ENCODE measurements around the gene IL17F. TPM values are rescaled to one million over a fixed set of nuclear protein-coding genes. Genes with fewer than 3 reads are reported as not detected.

The IL17F gene
- total and polyA plus RNA-seq, 2 experiments from 2014 or later, result not detected

- ATAC-seq (no peak), DNase-seq (ENCODE audit: low spot score) (no peak)
- no peak overlapping the region for H3K27ac ChIP-seq (ENCODE audit: low read depth)
- peaks cover 5% of the 10 kb centered on the region; the same call in 2 of the 3 replicates for H3K36me3 Mint-ChIP-seq (ENCODE audit: low read depth)
- H4K20me1 ChIP-seq (replicated peaks; ENCODE audit: insufficient read depth), result no peaks in the 10 kb centered on the region
- no peaks in the 10 kb centered on the region for H3K4me1 Mint-ChIP-seq
- no peak overlapping the region for H3K4me2 ChIP-seq
- no peaks in the 10 kb centered on the region for H3K27me3 ChIP-seq (ENCODE audit: insufficient read depth)
- H2AFZ ChIP-seq, result no peak overlapping the region
- TF ChIP-seq JUNB (IDR thresholded peaks at IDR 0.05; ENCODE audit: unreplicated experiment) (no peak), CREB1 (CRISPR knock-in tag; IDR thresholded peaks at IDR 0.05; ENCODE audit: low read depth) (no peak), ZNF462 (CRISPR knock-in tag; IDR thresholded peaks at IDR 0.05) (no peak), STAT1 (IDR thresholded peaks at IDR 0.05; ENCODE audit: unreplicated experiment) (no peak), CTCF (conservative IDR thresholded peaks at IDR 0.05; ENCODE audit: low read depth in 2 of 2) (no peak), NANOG (IDR thresholded peaks at IDR 0.05; ENCODE audit: borderline replicate concordance) (no peak), EZH2phosphoT487 (IDR thresholded peaks at IDR 0.05; ENCODE audit: unreplicated experiment) (no peak), ZNF331 (CRISPR knock-in tag; IDR thresholded peaks at IDR 0.05; ENCODE audit: low read depth) (no peak), ETS1 (IDR thresholded peaks at IDR 0.05) (no peak), EZH2 (IDR thresholded peaks at IDR 0.05; ENCODE audit: low read depth, unreplicated experiment) (no peak), ZNF114 (CRISPR knock-in tag; IDR thresholded peaks at IDR 0.05) (no peak), REST (IDR thresholded peaks at IDR 0.05; ENCODE audit: unreplicated experiment) (no peak), POLR2AphosphoS5 (IDR thresholded peaks at IDR 0.05; ENCODE audit: low read depth) (no peak)
- no peak overlapping the region for H3K27ac Mint-ChIP-seq
- peaks cover 8% of the 10 kb centered on the region; the same call in 1 of the 2 replicates for H3K9me2 ChIP-seq (ENCODE audit: insufficient read depth)
- no peaks in the 10 kb centered on the region for H3K79me2 ChIP-seq (replicated peaks; ENCODE audit: insufficient read depth)
- H3K4me3 ChIP-seq, result no peak overlapping the region
- H3F3A ChIP-seq (replicated peaks; ENCODE audit: low read depth), result no peaks in the 10 kb centered on the region
- H3K9me3 Mint-ChIP-seq, result peaks cover 4% of the 10 kb centered on the region; the same call in 2 of the 3 replicates
- H3K4me1 ChIP-seq (ENCODE audit: insufficient read depth), result no peaks in the 10 kb centered on the region
- no peak overlapping the region for H3K4me3 Mint-ChIP-seq
- H3K27me3 Mint-ChIP-seq (ENCODE audit: insufficient read depth, low read depth, poor library complexity), result peaks cover 2% of the 10 kb centered on the region
- no peaks in the 10 kb centered on the region for H3K36me3 ChIP-seq (ENCODE audit: insufficient read depth)
Measured at GRCh38 chr6:52253494-52253893, 9.2 kb upstream of the IL17F start.

All from GM23338 (cell line).